Measurements from ENCODE around the gene RARA. TPM values are rescaled to one million over a fixed set of nuclear protein-coding genes. Genes with fewer than 3 reads are reported as not detected.

The RARA gene
- total RNA-seq: 10 to 100 TPM; 34.7 to 36.2 TPM

DNA sequence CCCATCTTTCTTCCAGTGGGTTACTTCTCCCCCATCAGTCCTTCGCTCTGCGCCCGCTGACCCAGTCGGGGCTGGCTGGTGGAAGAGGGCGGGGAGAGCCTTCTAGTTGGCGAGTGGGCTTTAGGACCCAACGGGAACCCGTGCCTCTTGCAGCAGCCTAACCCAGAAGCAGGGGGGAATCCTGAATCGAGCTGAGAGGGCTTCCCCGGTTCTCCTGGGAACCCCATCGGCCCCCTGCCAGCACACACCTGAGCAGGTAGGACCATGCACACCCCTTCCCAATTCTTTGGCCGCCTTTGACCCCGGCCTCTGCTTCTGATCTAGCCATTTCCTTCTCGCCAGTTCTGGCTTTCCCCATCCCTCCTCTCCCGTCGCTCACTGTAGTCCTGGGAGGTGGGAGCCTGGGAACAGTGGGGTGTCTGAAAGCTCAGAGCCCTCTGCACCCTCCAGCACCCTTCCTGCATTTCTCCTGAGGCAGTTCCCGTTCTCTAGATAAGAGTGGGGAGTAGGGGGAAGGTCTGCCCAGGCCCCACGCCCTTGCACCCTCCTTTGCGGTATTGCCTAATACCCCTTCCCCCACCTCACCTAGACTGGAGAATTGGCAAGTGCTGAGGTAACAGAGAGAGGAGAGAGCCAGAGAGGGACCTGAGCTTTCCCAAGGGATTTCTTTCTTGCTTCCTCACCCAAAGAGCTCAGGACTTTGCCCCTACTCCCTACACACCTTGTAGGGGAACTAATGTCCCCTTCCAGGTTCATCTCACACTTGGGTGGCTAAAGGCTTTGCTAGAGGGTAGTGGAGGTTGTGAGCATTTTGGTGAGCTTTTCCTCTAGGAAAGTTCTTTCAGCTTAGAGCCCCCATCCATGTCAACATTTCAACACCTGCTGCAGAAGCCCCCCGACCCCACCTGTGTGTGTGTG, at the start of gene RARA:
Gene RARA (plus strand): TSS at position 150 of the 918 bp plus-strand sequence. CDS start 22,039 bp downstream, outside the sequence.
- no peak within 1 kb of the TSS for H3K27ac Mint-ChIP-seq
- TF ChIP-seq, protein P1, sequence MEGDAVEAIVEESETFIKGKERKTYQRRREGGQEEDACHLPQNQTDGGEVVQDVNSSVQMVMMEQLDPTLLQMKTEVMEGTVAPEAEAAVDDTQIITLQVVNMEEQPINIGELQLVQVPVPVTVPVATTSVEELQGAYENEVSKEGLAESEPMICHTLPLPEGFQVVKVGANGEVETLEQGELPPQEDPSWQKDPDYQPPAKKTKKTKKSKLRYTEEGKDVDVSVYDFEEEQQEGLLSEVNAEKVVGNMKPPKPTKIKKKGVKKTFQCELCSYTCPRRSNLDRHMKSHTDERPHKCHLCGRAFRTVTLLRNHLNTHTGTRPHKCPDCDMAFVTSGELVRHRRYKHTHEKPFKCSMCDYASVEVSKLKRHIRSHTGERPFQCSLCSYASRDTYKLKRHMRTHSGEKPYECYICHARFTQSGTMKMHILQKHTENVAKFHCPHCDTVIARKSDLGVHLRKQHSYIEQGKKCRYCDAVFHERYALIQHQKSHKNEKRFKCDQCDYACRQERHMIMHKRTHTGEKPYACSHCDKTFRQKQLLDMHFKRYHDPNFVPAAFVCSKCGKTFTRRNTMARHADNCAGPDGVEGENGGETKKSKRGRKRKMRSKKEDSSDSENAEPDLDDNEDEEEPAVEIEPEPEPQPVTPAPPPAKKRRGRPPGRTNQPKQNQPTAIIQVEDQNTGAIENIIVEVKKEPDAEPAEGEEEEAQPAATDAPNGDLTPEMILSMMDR (IDR thresholded peaks at IDR 0.05): no peak
- ChIA-PET CTCF (interaction anchor here (0.9 to 42.0 kb wide), 7 partner anchors 10 to 118 kb away, joined by 3 to 780 read pairs (median 4); no protein-coding TSS in a partner anchor), POLR2A (interaction anchor here (0.6 to 13.3 kb wide), 9 partner anchors 9 to 91 kb away, joined by 3 to 184 read pairs (median 4); partner anchors contain the start of genes CDC6 and WIPF2)
- peaks cover 11% of the 10 kb centered on the region for H3K36me3 Mint-ChIP-seq (ENCODE audit: low read depth)
- intact Hi-C loops (cut with micrococcal nuclease): no loop called here
- H3K4me1 Mint-ChIP-seq (ENCODE audit: low read depth): peaks cover 39% of the 10 kb centered on the region
- no peak within 1 kb of the TSS for H3K4me3 Mint-ChIP-seq
- peak; percentile 38 for ATAC-seq
- H3K9me3 Mint-ChIP-seq: no peaks in the 10 kb centered on the region
- DNase-seq: peak; percentile 58
- no peaks in the 10 kb centered on the region for H3K27me3 Mint-ChIP-seq

DNA sequence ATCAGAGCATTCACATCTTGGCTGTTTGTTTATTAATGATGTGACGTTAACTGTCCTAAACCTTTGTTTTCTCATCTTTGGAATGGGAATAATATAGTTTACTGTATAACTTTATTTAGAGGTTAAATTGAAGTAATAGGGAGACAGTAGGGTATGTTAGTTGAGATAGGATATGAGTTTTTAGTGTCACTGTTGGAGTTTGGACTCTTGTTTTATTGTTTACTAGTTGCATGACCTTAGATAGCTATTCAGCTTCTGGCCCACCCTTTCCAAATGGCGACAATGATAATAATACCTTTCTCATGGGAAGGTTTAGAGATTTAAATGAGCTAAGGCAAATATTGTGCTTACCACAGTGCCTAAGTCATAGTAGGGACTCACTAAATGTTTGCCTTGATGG, 49.5 kb upstream of the RARA start:
- H3K36me3 Mint-ChIP-seq (ENCODE audit: low read depth): peaks cover 27% of the 10 kb centered on the region
- POLR2A ChIA-PET: no interaction called here

DNA sequence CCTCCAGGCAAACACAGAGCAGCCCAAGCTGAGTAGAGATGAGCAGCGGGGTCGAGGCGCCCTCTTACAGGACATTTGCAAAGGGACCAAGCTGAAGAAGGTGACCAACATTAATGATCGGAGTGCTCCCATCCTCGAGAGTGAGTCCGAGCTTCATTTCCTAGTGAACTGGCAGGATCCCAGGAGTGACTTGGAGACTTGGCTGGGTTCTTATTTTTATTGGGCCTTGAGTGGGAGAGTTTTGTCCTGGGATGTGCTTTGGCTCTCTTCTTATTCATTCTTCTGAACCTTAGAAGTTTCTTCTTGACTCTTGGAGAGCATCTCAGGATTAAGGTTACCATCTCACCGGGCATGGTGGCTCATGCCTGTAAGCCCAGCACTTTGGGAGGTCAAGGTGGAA, 48.5 kb upstream of the RARA start:
- H3K27ac Mint-ChIP-seq: no peak overlapping the region
- H3K36me3 Mint-ChIP-seq (ENCODE audit: low read depth): peaks cover 32% of the 10 kb centered on the region
- TF ChIP-seq, protein P1 (IDR thresholded peaks at IDR 0.05): no peak
- H3K9me3 Mint-ChIP-seq: no peaks in the 10 kb centered on the region
- ChIA-PET CTCF (interaction anchor here (2.6 kb wide), 1 partner anchor 59 kb away, joined by 8 read pairs; no protein-coding TSS in a partner anchor), POLR2A (no interaction called here)
- H3K4me1 Mint-ChIP-seq (ENCODE audit: low read depth): peaks cover 12% of the 10 kb centered on the region
- DNase-seq (no peak), ATAC-seq (no peak)
- H3K27me3 Mint-ChIP-seq: no peaks in the 10 kb centered on the region
- no peak overlapping the region for H3K4me3 Mint-ChIP-seq
- intact Hi-C loops (cut with micrococcal nuclease): no loop called here

More for the DNA sequence above, 49.5 kb upstream of the RARA start:
- no peak for ATAC-seq
- Mint-ChIP-seq H3K27me3 (no peaks in the 10 kb centered on the region), H3K4me3 (no peak overlapping the region), H3K4me1 (ENCODE audit: low read depth) (peaks cover 12% of the 10 kb centered on the region), H3K9me3 (no peaks in the 10 kb centered on the region), H3K27ac (no peak overlapping the region)
- TF ChIP-seq, protein P1 (IDR thresholded peaks at IDR 0.05): no peak
- intact Hi-C loops (cut with micrococcal nuclease): no loop called here
- DNase-seq: no peak
- CTCF ChIA-PET: interaction anchor here (2.6 kb wide), 1 partner anchor 58 kb away, joined by 8 read pairs; no protein-coding TSS in a partner anchor

DNA sequence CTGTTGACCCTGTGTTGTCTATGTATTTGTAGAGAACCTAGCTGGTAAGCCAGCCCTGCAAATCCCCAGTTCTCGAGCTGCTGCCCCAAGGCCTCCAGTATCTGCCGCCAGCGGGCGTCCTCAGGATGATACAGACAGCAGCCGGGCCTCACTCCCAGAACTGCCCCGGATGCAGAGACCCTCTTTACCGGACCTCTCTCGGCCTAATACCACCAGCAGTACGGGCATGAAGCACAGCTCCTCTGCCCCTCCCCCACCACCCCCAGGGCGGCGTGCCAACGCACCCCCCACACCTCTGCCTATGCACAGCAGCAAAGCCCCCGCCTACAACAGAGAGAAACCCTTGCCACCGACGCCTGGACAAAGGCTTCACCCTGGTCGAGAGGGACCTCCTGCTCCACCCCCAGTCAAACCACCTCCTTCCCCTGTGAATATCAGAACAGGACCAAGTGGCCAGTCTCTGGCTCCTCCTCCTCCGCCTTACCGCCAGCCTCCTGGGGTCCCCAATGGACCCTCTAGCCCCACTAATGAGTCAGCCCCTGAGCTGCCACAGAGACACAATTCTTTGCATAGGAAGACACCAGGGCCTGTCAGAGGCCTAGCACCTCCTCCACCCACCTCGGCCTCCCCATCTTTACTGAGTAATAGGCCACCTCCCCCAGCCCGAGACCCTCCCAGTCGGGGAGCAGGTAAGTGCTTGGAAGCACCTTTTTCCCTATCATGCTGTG, 44.4 kb upstream of the RARA start:
- Mint-ChIP-seq H3K9me3 (no peaks in the 10 kb centered on the region), H3K27me3 (no peaks in the 10 kb centered on the region), H3K36me3 (ENCODE audit: low read depth) (peaks cover 23% of the 10 kb centered on the region), H3K27ac (no peak overlapping the region), H3K4me1 (ENCODE audit: low read depth) (peaks cover 12% of the 10 kb centered on the region), H3K4me3 (no peak overlapping the region)
- no peak for ATAC-seq
- TF ChIP-seq, protein P1 (IDR thresholded peaks at IDR 0.05): no peak
- no peak for DNase-seq
- POLR2A ChIA-PET: no interaction called here
- CTCF ChIA-PET: no interaction called here
- intact Hi-C loops (cut with micrococcal nuclease): no loop called here

Measured in activated CD8-positive, alpha-beta T cell treated with anti-CD3 and anti-CD28 coated beads for 36 hours (primary cell).